Astrocyte of the spinal cord (primary cell): Measurements from ENCODE around the gene RBM7.
A peak's percentile ranks its signal among the peaks of the same experiment; 100 is the strongest.

Experiments used
- DNase-seq: peaks from one replicate; pipeline ENCODE4 v3.0.0; 2011; ENCODE audit warnings: low read depth, low spot score
- H3K4me3 ChIP-seq: 2 replicates; pipeline ENCODE4 v1.5.1; 2011; ENCODE audit warnings: low read depth, mild to moderate bottlenecking, low read length, moderate library complexity
- in situ Hi-C: cut with HindIII; loops from 2 replicates; pipeline ENCODE4 v1.10.0; 2017; ENCODE audit warnings: low sequenced_read_pairs
- TF ChIP-seq, protein P1 (sequence below): IDR thresholded peaks from 2 replicates; pipeline ENCODE4 v1.5.1; 2012; ENCODE audit warnings: low read depth, mild to moderate bottlenecking, low read length, inconsistent platforms

RBM7 gene

DNA sequence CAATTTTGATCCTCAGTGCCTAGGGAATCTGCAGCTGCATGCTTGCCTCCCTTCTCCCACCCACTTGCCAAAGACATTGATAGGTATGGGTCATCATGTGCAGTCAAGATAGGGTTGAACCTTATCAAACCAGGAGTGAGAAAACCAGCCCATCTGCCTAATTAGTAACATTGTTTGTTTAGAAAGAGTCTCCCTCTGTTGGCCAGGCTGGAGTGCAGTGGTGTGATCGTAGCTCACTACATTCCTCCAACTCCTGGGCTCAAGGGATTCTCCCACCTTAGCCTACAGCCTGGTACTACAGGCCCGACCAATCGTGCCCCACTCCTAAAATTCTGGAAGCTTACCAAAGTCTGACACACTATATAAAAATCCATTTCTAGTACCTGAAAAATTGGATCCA is 4.7 kb upstream of the RBM7 start:
- DNase-seq = no peak
- TF ChIP-seq, protein P1, sequence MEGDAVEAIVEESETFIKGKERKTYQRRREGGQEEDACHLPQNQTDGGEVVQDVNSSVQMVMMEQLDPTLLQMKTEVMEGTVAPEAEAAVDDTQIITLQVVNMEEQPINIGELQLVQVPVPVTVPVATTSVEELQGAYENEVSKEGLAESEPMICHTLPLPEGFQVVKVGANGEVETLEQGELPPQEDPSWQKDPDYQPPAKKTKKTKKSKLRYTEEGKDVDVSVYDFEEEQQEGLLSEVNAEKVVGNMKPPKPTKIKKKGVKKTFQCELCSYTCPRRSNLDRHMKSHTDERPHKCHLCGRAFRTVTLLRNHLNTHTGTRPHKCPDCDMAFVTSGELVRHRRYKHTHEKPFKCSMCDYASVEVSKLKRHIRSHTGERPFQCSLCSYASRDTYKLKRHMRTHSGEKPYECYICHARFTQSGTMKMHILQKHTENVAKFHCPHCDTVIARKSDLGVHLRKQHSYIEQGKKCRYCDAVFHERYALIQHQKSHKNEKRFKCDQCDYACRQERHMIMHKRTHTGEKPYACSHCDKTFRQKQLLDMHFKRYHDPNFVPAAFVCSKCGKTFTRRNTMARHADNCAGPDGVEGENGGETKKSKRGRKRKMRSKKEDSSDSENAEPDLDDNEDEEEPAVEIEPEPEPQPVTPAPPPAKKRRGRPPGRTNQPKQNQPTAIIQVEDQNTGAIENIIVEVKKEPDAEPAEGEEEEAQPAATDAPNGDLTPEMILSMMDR = peak; percentile 36
- in situ Hi-C loops = no loop called here
- no peak overlapping the region for H3K4me3 ChIP-seq

DNA sequence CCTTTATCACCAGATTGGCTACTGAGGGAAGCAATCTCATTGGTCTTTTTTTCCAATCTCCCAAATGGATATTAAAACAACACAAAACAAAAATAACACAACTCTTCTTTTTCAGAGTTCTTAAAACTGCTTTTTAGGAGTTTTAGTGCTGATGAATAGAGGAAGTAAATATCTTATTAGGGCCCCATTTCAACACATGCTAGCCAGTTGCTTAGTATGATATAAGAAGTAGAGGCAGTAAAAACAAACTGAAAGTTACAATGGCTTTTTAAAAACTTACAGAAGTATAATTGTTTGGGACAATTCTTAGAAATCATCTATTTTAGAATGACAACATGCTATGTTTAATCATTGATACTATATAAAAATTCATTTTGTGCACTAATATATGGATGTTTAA is 3.5 kb upstream of the RBM7 start:
- H3K4me3 ChIP-seq = no peak overlapping the region
- DNase-seq = no peak
- TF ChIP-seq, protein P1 = no peak
- in situ Hi-C loops = no loop called here

DNA sequence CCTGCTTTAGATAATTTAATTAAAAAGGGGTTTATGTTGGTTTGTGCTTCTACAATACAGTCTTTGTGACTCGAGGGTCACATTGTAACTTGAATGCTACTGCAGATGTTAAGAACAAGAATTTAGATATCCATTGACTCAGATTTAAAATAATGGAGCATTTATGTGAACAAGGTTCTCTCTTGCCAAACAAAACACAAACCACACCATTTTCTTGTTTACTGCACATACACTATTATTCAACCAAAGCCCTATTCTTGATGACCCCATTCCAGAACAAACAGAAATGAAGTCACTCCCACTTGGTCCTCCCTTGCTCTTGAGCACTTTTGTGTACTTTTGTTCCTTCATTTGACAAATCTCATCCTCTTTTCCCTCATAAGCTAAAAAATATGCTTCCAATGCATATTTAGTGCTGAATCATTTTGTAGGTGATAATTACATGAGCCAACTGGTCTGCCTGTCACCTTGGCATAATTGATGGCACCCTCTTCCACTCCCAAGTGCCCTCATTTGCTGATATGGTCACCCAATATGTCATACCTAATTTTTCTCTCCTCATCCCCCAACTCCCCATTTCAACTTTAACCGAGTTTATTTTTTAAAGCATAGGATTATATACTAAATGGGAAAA is 3.0 kb upstream of the RBM7 start:
- in situ Hi-C loops = no loop called here
- DNase-seq = no peak
- H3K4me3 ChIP-seq = no peak overlapping the region
- TF ChIP-seq, protein P1 = no peak

DNA sequence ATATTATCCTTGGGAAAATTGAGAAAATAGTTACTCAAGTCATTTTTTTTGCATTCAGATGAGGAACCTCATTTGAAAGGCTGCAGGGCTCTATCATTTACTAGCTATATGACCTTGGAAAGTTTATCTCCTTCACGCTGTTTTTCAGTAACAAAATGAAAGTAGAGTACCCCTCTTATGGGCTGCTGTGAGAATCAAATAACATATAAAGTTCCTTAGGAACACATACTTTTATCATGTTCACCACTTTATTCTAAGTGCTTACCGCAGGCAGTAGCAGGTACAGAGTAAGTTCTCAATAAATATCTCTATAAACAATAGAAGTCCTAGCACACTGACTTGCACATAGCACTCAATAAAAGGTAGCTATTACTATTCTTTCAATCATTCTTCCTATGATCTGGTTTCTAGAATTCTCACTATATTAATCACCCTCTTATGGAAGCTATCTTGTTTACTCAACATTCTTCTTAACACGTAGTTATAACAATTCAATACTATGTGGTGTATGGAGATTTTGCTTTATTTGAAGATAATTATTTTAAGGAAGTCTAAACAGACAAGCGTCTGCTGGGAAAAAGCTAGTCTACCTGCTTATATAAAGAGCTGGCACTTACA is 2.1 kb upstream of the RBM7 start:
- no peak overlapping the region for H3K4me3 ChIP-seq
- DNase-seq = no peak
- in situ Hi-C loops = no loop called here
- TF ChIP-seq, protein P1 = no peak

DNA sequence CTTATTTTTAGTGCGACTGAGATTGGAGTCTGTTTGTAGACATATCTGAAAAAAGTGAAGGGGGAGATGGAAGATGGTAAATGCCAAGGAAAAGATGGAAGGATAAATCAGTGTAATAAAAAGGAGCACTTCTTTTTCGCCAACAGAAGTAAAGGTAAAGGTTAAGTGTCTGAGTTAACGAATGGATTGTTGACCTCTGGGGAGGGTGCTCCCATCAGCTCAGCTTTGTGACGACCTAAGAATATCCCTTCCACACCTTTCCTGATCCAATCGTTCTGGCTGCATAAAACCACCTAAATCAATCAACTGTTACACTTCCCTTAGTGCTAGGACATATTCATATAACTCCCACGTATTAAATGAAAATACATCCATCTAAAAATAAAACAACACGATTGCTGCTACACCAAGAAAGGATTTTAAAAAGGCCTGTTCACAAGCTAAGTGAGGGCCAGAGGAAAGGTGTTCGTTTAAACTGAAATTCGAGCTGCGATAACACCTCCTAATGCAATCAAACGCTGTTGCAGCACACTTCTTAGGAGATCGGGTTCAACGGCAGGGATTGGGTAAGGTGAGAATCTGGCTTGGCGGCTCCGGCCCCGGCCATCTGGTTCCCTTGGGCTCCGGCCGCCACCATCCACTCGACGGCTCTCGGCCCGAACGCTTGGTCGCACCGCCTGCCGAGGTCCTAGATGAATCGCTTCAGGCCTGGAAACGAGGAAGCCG is 813 bp upstream of the RBM7 start:
- in situ Hi-C loops = no loop called here
- TF ChIP-seq, protein P1 = no peak
- no peak for DNase-seq

DNA sequence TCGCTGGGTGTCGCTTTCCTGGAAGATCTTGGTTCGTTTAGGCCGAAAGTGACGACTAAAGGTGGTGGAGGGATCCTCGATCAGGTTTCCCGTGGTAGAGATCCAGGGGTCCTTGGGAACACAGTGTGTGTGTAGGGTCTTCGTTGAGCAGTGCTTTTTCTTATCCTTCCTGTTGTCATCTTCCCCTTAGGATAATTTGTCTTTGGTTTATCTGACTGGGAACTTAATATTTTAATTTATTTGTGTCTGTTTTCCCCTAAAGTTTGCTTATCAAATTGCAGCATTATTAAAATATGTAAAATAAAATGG is 403 bp downstream of the RBM7 start:
- H3K4me3 ChIP-seq = peak overlapping the region; percentile 96
- TF ChIP-seq, protein P1 = no peak
- DNase-seq = no peak
- in situ Hi-C loops = no loop called here

More for the DNA sequence above, 813 bp upstream of the RBM7 start:
- peak overlapping the region; percentile 96 for H3K4me3 ChIP-seq
